GM19239 (cell line): ENCODE measurements around the gene EZR.
A peak's percentile ranks its signal among the peaks of the same experiment; 100 is the strongest.
"Not testable (repeated sequence)": the region's sequence is repeated elsewhere in the genome, so short reads cannot be mapped to it uniquely, and the experiment has no call there.

ENCODE experiments used
- DNase-seq: peaks from one replicate; pipeline ENCODE4 v3.0.0; 2011; ENCODE audit warnings: low spot score; ENCODE audit not compliant: insufficient read length
- FAIRE-seq: peaks from 2 replicates; lab custom pipeline; 2011; peaks lifted over from hg19 to GRCh38; lab: Jason Lieb, UNC

Gene EZR

DNA sequence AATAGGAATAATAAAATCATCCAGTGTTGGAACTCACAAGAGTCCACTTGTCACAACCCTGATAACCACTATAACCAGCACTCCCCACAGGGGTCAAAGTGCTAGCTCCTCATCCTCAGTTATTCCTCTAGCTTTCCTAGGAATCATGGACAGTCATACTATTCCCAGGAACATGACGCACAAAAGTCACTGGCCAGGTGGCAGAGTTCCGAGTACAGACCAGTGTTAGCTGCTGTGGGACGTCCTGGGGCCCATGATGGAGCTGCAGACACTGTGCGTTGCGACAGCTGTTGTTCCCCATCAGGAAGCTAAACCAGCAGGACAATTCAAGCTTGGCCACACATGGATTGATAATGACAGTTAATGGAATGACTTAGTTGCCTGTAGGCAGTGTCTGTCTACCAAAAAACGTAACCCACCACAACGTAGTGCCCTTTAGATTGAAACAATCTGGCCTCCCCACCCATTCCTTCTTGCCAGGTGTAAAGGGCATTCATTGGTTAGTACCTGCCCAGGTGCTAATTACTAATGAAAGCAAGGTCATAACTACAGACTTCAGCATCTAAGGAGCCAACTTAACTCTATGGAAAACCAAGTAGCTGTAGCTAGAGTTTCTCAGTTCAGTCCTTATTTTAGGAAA lies 17.4 kb downstream of the EZR start:
- DNase-seq, result no peak
- no peak for FAIRE-seq

- no peak for DNase-seq
- FAIRE-seq, result peak; percentile 48
These were observed 19.9 kb downstream of the EZR start for GRCh38 chr6:158799051-158799792.

DNA sequence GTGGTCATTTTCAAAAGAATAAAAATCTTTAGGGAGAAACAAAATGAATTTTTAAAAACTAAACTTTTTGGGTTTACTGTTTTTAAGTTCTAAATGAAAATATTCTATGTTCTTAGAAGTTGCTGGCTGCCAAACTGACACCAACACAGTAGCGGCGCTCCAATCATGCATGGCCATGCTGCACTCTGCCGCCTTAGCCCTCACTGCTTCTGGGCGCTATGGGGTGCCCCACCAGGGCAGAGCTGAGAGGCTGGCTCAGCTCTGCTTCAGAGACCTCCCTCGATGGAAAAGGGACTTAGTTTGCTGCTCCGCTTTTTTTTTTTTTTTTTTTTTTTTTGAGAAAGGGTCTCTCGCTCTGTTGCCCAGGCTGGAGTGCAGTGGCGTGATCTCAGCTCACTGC lies 20.9 kb downstream of the EZR start:
- FAIRE-seq (no peak), DNase-seq (no peak)

DNA sequence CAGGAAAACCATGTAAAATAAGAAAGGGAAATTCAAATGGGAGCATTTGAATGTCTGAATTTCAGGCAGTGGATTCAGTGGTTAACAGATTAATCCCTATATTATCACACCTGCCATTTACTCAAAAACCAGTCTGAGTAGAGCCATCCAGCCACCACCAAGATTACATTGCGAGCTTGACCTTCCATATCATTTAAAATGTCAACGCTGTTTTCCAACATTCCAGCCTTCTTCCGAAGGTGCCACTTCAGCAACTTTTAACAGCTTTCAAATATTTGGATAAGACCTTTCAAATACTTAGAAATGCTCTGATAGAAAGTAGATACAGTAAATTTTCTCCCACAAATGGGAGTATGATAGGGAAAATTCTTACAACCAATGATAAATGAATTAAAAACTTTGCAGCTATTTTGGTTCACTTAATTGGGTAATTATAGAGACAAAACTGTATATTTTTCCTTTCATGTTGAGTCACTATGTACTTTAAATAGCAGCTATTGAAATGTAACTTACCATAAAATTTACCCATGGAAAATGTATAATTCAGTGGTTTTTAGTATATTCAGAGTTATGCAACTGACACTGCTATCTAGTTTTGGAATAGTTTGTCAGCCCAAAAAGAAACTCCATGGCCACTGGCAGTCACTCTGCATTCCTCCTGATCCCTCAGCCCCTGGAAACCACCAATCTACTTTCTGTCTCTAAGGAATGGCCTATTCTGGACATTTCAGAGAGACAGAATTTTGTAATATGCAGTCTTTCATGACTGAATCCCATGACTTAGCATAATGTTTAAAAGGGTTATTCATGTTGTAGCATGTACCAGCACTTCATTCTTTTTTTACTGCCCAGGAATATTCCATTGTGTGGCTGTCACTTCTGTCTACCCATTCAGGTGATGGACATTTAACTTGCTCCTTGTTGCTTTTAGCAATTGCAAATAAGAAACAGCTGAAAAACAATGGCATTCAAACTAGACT lies 21.5 kb downstream of the EZR start:
- DNase-seq, result no peak
- no peak for FAIRE-seq

- FAIRE-seq, result no peak
- DNase-seq, result no peak
These were observed 22.8 kb downstream of the EZR start for GRCh38 chr6:158796353-158796752.

GRCh38 chr6:158795516-158795915 lies 23.7 kb downstream of the EZR start:
- FAIRE-seq, result no peak
- DNase-seq, result no peak

DNA sequence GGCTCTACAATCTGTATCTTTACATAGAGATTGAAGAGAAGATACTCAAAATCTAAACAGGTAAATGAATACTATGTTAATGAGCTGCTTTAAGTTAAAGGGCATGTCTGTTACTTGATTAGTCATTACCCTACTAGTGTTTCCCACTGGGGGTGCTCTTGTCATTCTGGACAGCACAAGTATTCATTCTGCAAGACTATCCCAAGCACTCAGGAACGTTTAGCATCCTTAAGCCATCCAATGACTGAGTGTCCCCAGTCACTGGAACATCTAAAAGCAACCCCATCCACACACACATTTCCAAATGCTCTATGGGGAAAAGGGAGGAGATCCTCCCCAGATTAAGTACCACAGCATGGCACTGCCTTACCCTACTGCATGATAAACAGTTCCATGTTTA lies 25.7 kb downstream of the EZR start:
- no peak for DNase-seq

DNA sequence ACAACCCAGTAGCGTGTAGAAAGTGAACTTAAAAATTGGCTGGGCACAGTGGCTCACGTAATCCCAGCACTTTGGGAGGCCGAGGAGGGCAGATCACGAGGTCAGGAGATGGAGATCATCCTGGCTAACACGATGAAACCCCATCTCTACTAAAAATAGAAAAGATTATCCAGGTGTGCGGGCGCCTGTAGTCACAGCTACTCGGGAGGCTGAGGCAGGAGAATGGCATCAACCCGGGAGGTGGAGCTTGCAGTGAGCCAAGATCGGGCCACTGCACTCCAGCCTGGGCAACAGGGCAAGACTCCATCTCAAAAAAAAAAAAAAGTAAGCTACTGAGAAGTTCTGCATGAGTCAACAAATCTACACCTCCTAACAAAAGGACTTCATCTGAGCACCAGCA lies 26.7 kb downstream of the EZR start:
- DNase-seq, FAIRE-seq: not testable (repeated sequence)

More for the DNA sequence above, 25.7 kb downstream of the EZR start:
- FAIRE-seq, result peak; percentile 89

DNA sequence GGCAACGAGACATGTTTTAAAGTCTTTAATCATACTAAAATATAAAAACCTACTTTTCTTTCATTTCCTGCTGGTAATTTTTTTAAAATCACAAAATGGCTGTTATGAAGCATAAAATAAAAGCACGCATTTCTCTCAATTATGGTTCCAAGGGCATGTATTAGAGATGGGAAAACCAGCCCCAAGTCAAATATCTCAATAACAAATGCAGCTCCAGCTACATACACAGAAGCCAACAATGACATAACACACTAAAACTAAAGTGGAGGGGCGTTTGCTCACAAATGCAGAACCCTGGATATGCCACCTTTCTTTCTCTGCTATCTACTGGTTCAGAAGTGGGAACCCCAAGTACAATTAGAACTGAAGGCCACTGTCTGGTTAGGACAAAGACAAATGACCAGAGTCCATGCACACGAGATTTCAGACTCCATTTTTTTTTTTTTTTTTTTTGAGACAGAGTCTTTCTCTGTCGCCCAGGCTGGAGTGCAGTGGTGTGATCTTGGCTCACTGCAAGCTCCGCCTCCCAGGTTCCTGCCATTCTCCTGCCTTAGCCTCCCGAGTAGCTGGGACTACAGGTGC lies 27.8 kb downstream of the EZR start:
- no peak for DNase-seq
- FAIRE-seq, result no peak

GRCh38 chr6:158789115-158789917 lies 29.9 kb downstream of the EZR start:
- FAIRE-seq (peak; percentile 57), DNase-seq (no peak)

GRCh38 chr6:158787395-158787794 lies 31.8 kb downstream of the EZR start:
- no peak for DNase-seq
- no peak for FAIRE-seq

DNA sequence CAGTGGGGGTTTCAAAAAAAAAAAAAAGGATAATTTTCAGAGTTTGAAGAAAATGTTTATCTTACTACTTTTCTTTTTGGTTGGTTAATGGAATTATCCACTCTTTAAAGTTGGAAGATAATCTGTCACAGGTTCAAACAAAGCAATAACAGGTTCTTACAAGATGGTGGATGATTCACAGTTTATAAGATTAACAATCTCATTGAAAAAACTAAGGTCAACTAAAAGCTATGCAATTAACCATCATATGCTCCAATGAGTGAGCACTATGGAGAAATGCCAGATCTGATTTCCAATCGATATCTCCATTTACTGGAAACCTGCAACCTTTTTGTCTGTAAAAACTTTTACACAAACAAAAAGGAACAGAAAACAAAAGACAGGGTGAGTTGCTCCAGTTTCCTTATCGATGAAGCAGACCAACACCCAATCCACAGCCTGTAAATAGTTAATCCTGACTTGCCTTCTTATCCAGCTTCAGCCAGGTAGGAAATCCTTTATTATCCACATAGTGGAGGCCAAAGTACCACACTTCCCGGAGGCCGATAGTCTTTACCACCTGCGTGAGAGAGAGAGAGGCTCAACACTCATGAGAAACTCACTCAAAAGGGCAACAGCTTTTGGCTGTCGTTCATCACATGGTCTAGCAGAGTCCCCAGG lies 32.4 kb downstream of the EZR start:
- no peak for FAIRE-seq
- no peak for DNase-seq

GRCh38 chr6:158785036-158785435 lies 34.1 kb downstream of the EZR start:
- FAIRE-seq, result no peak
- DNase-seq, result no peak

DNA sequence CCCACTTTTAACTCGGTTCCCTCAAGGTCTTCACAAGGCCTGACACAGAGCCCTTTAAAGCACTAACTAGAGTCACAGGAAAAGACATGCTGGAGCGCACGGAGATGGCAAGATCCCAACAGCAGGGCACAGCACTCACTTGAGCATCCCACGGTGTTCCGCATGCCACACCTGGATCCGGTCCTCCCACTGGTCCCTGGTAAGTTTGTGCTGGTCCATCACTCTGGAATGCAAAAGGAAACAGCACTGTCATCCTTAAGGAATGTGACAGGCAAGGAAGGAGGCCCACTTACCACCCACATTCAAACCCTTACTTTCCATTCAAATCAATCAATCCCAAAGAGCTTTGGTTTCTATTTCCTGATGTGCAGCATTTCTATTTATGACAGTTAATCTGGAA lies 34.7 kb downstream of the EZR start:
- no peak for FAIRE-seq
- DNase-seq, result no peak

DNA sequence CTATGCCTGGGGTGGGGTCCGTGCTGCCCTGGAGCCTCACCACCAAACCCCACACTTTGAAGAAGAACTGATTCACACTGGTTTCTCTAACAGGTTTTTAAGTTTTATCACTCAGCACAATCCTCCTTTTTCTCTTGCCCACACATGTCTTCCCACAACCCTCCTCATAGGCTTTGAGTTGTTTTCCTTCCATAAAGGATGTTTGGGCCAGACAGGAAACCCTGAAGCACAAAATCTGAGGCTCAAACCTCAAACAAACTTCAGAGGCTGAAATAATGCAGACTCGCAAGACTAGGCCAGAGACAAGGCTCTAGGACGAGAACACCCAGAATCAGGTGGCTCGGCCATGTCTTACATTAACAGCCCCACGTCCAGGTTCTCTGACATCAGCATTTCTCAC lies 35.3 kb downstream of the EZR start:
- FAIRE-seq (no peak), DNase-seq (no peak)

DNA sequence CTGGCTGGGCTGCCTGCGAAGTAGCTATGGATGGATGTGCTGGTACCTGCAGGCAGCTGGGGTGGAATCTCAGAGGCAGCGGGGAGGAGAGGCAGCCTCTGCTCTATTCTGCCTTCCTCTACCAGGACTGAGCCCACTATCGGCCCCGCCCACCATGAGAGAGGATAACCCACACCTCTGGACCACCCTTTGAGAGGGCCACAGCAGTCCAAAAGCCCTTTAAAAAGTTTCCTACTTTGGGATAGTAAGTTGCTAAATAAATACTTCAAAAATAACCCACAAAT lies 36.1 kb downstream of the EZR start:
- FAIRE-seq (no peak), DNase-seq (no peak)

GRCh38 chr6:158782432-158783166 lies 36.6 kb downstream of the EZR start:
- no peak for DNase-seq

DNA sequence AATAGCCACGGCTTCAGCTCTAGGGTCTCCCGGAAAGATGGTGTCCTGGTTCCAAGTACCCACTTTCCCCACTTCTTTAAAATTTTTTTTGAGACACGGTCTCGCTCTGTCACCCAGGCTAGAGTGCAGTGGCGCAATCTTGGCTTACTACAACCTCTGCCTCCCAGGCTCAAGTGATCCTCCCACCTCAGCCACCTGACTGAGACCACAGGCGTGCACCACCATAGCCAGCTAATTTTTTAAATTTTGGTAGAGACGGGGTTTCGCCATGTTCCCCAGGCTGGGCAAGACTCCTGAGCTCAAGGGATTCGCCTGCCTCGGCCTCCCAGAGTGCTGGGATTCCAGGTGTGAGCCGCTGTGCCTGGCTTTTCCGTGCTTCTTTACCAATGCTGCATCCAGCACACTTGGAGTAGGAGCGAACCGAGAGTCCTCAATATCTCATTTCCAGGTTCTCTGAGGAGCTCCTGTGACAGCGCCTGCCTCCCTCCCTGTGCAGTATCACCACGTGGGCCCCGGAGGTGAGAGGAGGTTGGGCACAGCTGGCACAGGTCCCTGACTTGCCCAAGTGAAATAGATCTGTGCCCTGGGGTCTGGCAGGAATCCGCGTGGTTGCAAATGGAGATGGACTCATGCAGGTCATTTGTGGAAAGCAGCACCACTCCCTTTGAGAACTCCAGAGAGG lies 37.3 kb downstream of the EZR start:
- FAIRE-seq, result no peak
- DNase-seq, result no peak

More at GRCh38 chr6:158782432-158783166, 36.6 kb downstream of the EZR start:
- FAIRE-seq, result no peak
